Measurements from ENCODE around the gene SCGB3A2. TPM values are rescaled to one million over a fixed set of nuclear protein-coding genes. Genes with fewer than 3 reads are reported as not detected.

SCGB3A2 gene
- polyA plus RNA-seq, 6 donors from 2014 or later = not detected

GRCh38 chr5:147901599-147902039, 23.1 kb downstream of the SCGB3A2 start:
- H3K27me3 Mint-ChIP-seq = no peaks in the 10 kb centered on the region
- no peak overlapping the region for H3K27ac Mint-ChIP-seq
- H3K9me3 Mint-ChIP-seq = no peaks in the 10 kb centered on the region
- H3K4me3 Mint-ChIP-seq = no peak overlapping the region
- no peaks in the 10 kb centered on the region for H3K4me1 Mint-ChIP-seq
- ATAC-seq (ENCODE audit: low read depth in 2 of 2) (no peak), DNase-seq (no peak)
- H3K36me3 Mint-ChIP-seq = no peaks in the 10 kb centered on the region

GRCh38 chr5:147902609-147903115, 24.2 kb downstream of the SCGB3A2 start:
- Mint-ChIP-seq H3K36me3 (no peaks in the 10 kb centered on the region), H3K9me3 (no peaks in the 10 kb centered on the region), H3K4me3 (no peak overlapping the region), H3K27ac (no peak overlapping the region), H3K4me1 (no peaks in the 10 kb centered on the region), H3K27me3 (no peaks in the 10 kb centered on the region)
- ATAC-seq (ENCODE audit: low read depth in 2 of 2) (no peak), DNase-seq (no peak)

GRCh38 chr5:147904110-147904509, 25.6 kb downstream of the SCGB3A2 start:
- H3K4me1 Mint-ChIP-seq = no peaks in the 10 kb centered on the region
- H3K36me3 Mint-ChIP-seq = no peaks in the 10 kb centered on the region
- DNase-seq = no peak
- ATAC-seq (ENCODE audit: low read depth in 2 of 2) = no peak
- H3K4me3 Mint-ChIP-seq = no peak overlapping the region
- no peak overlapping the region for H3K27ac Mint-ChIP-seq
- no peaks in the 10 kb centered on the region for H3K9me3 Mint-ChIP-seq
- H3K27me3 Mint-ChIP-seq = no peaks in the 10 kb centered on the region

GRCh38 chr5:147906326-147907095, 28.0 kb downstream of the SCGB3A2 start, which contains the start of gene C5orf46:
TSS of gene C5orf46 (minus strand) at chr5:147906538. CDS start at chr5:147906501, 37 bp downstream.
- H3K27me3 Mint-ChIP-seq = peaks cover 0 to 5% (median 0%) of the 10 kb centered on the region in 3 donors
- no peaks in the 10 kb centered on the region for H3K4me1 Mint-ChIP-seq
- no peak within 1 kb of the TSS for H3K4me3 Mint-ChIP-seq
- no peak for ATAC-seq (ENCODE audit: low read depth in 2 of 2)
- DNase-seq = no peak
- no peaks in the 10 kb centered on the region for H3K36me3 Mint-ChIP-seq
- H3K27ac Mint-ChIP-seq = no peak within 1 kb of the TSS
- H3K9me3 Mint-ChIP-seq = peaks cover 0 to 3% (median 0%) of the 10 kb centered on the region in 7 donors

GRCh38 chr5:147911427-147911826, 32.9 kb downstream of the SCGB3A2 start:
- no peak for ATAC-seq (ENCODE audit: low read depth in 2 of 2)
- Mint-ChIP-seq H3K4me3 (no peak overlapping the region), H3K36me3 (no peaks in the 10 kb centered on the region)

GRCh38 chr5:147912011-147912410, 33.5 kb downstream of the SCGB3A2 start:
- Mint-ChIP-seq H3K27ac (no peak overlapping the region), H3K27me3 (peaks cover 0 to 5% (median 0%) of the 10 kb centered on the region in 3 donors), H3K4me1 (no peaks in the 10 kb centered on the region), H3K4me3 (no peak overlapping the region), H3K36me3 (no peaks in the 10 kb centered on the region), H3K9me3 (peaks cover 0 to 3% (median 0%) of the 10 kb centered on the region in 7 donors)
- ATAC-seq (ENCODE audit: low read depth in 2 of 2) = no peak
- no peak for DNase-seq

More at GRCh38 chr5:147911427-147911826, 32.9 kb downstream of the SCGB3A2 start:
- Mint-ChIP-seq H3K27me3 (peaks cover 0 to 5% (median 0%) of the 10 kb centered on the region in 3 donors), H3K27ac (no peak overlapping the region), H3K4me1 (no peaks in the 10 kb centered on the region), H3K9me3 (peaks cover 0 to 3% (median 0%) of the 10 kb centered on the region in 7 donors)
- DNase-seq = no peak

DNA sequence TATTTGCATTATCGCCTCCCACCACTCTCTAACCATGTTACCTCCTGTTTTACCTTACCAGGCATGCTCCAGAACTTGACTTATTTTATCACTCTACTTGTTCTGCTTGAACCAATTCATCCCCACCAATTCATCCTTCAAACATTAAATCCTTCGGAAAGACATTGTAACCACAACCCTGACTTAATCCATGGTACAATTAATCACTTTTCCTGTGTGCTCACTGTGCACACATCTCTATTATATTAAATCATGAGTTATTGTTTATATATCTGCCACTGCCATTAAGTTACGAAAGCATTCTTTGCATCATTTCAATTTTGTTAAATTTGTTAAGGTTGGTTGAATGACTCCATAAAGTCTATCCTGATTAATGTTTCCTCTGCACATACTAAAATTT, 35.3 kb downstream of the SCGB3A2 start:
- H3K9me3 Mint-ChIP-seq = peaks cover 0 to 3% (median 0%) of the 10 kb centered on the region in 7 donors
- H3K4me3 Mint-ChIP-seq = no peak overlapping the region
- no peak for DNase-seq
- no peak overlapping the region for H3K27ac Mint-ChIP-seq
- H3K36me3 Mint-ChIP-seq = no peaks in the 10 kb centered on the region
- no peaks in the 10 kb centered on the region for H3K4me1 Mint-ChIP-seq
- peaks cover 0 to 5% (median 0%) of the 10 kb centered on the region in 3 donors for H3K27me3 Mint-ChIP-seq
- no peak for ATAC-seq (ENCODE audit: low read depth in 2 of 2)

GRCh38 chr5:147918101-147918685, 39.7 kb downstream of the SCGB3A2 start:
- no peaks in the 10 kb centered on the region for H3K36me3 Mint-ChIP-seq
- H3K9me3 Mint-ChIP-seq = peaks cover 0 to 2% (median 0%) of the 10 kb centered on the region in 7 donors
- no peak for DNase-seq
- H3K27ac Mint-ChIP-seq = no peak overlapping the region
- H3K4me1 Mint-ChIP-seq = no peaks in the 10 kb centered on the region
- H3K27me3 Mint-ChIP-seq = no peaks in the 10 kb centered on the region
- H3K4me3 Mint-ChIP-seq = no peak overlapping the region
- no peak for ATAC-seq (ENCODE audit: low read depth in 2 of 2)

- no peaks in the 10 kb centered on the region for H3K36me3 Mint-ChIP-seq
- ATAC-seq (ENCODE audit: low read depth in 2 of 2) (no peak), DNase-seq (no peak)
- peaks cover 0 to 2% (median 0%) of the 10 kb centered on the region in 7 donors for H3K9me3 Mint-ChIP-seq
- H3K4me1 Mint-ChIP-seq = no peaks in the 10 kb centered on the region
- no peaks in the 10 kb centered on the region for H3K27me3 Mint-ChIP-seq
- H3K4me3 Mint-ChIP-seq = no peak overlapping the region
- no peak overlapping the region for H3K27ac Mint-ChIP-seq
These were observed 40.4 kb downstream of the SCGB3A2 start for GRCh38 chr5:147918899-147919298.

GRCh38 chr5:147920420-147921030, 42.0 kb downstream of the SCGB3A2 start:
- no peak for ATAC-seq (ENCODE audit: low read depth in 2 of 2)
- no peak for DNase-seq
- Mint-ChIP-seq H3K27ac (no peak overlapping the region), H3K27me3 (no peaks in the 10 kb centered on the region), H3K36me3 (no peaks in the 10 kb centered on the region), H3K4me1 (no peaks in the 10 kb centered on the region), H3K4me3 (no peak overlapping the region), H3K9me3 (peaks cover 0 to 2% (median 0%) of the 10 kb centered on the region in 7 donors)

DNA sequence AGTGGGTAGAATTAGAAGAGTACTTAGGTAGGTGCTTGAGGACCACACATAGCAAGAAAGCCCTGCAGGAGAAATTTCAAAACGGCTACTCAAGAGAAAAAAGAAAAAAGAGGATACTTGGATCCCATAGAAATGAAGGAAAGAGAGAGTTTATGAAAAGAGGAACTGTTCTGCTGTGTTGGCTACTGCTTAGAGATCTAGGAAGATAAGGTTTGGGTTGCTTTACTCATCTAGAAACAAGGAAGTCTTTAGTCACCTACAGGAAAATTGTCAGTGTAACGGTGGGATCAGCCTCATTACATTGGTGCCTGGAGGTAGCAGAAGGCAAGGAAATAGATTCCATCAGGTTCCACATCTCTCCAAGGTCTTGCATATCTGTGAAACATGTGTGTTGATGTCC, 42.6 kb downstream of the SCGB3A2 start:
- no peaks in the 10 kb centered on the region for H3K4me1 Mint-ChIP-seq
- H3K36me3 Mint-ChIP-seq = no peaks in the 10 kb centered on the region
- peaks cover 0 to 2% (median 0%) of the 10 kb centered on the region in 7 donors for H3K9me3 Mint-ChIP-seq

GRCh38 chr5:147925020-147925419, 46.5 kb downstream of the SCGB3A2 start:
- Mint-ChIP-seq H3K27ac (no peak overlapping the region), H3K4me1 (no peaks in the 10 kb centered on the region), H3K9me3 (no peaks in the 10 kb centered on the region), H3K4me3 (no peak overlapping the region), H3K27me3 (peaks cover 0 to 5% (median 0%) of the 10 kb centered on the region in 3 donors), H3K36me3 (no peaks in the 10 kb centered on the region)
- no peak for ATAC-seq (ENCODE audit: low read depth in 2 of 2)
- no peak for DNase-seq

More for the DNA sequence above, 42.6 kb downstream of the SCGB3A2 start:
- Mint-ChIP-seq H3K4me3 (no peak overlapping the region), H3K27me3 (no peaks in the 10 kb centered on the region), H3K27ac (no peak overlapping the region)
- ATAC-seq (ENCODE audit: low read depth in 2 of 2) (no peak), DNase-seq (no peak)

DNA sequence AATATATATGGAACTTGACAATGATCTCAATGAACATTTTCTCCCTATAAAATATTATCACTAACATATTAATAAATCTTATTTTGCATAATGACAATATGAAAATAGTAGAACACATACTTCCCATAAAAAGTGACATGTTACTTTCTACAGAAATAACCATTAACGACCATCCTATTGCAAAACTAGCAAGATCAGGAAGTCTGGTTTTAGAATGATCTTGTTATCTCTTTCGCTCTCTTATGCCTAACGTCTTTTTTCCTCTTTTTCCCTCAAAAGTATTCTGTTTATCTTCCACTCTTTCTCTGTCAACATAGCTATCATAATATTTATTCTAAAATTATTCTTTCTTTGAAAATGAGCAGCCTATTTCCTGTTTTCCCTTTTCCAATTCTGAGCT, 49.4 kb downstream of the SCGB3A2 start:
- no peaks in the 10 kb centered on the region for H3K36me3 Mint-ChIP-seq
- no peak overlapping the region for H3K4me3 Mint-ChIP-seq
- no peak overlapping the region for H3K27ac Mint-ChIP-seq
- ATAC-seq (ENCODE audit: low read depth in 2 of 2) (no peak), DNase-seq (no peak)
- H3K9me3 Mint-ChIP-seq = peaks cover 0 to 2% (median 0%) of the 10 kb centered on the region in 7 donors
- H3K27me3 Mint-ChIP-seq = peaks cover 0 to 5% (median 0%) of the 10 kb centered on the region in 3 donors
- H3K4me1 Mint-ChIP-seq = no peaks in the 10 kb centered on the region
